ENCODE measurements around the gene PSMB5. TPM values are rescaled to one million over a fixed set of nuclear protein-coding genes. Genes with fewer than 3 reads are reported as not detected.

PSMB5 gene
- total and polyA plus RNA-seq, 2 of the 13 experiments (the other 11 are each of a cell fraction or from before 2014, with no cell fraction given): 705 to 871 TPM

DNA sequence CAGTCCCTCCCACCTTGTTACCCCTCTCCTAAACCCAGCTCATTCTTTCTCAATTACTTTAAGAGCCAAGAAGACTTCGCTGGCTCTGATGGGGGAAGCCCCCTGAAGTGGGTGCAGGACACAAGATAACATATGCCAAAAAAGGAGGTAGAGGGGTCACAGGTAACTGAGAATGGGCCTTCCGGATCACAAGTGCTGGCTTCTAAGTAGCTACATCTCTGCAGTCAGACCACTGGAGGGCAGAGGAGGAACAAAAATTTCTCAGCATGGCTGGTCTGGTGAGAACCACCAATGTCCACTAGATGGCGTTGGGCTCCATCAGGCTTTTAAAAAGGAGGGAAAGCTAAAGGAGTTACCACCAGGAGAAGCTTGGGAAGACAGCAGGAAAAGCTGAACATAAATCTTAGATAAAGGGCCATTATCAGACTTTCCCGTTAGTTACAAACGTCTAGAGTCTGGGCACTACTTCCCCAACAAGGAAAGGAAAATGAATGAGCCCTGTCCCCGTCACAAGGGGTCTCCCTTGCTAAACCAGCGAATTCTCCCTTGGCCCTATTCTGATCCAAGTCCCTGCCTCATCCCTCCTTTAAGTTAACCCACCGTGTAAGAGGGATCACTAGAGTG, 34.2 kb upstream of the PSMB5 start (continued):
- TF ChIP-seq EEA1 (CRISPR knock-in tag; IDR thresholded peaks at IDR 0.05; ENCODE audit: borderline replicate concordance) (no peak), SRSF4 (IDR thresholded peaks at IDR 0.05; ENCODE audit: low read depth, low read length, poor library complexity, severe bottlenecking) (no peak), ZNF235 (CRISPR knock-in tag; IDR thresholded peaks at IDR 0.05; ENCODE audit: borderline replicate concordance) (no peak), DPF2 (CRISPR knock-in tag; IDR thresholded peaks at IDR 0.05; ENCODE audit: borderline replicate concordance, low read depth) (no peak), HOXA7 (CRISPR knock-in tag; IDR thresholded peaks at IDR 0.05) (no peak), ZFP1 (CRISPR knock-in tag; IDR thresholded peaks at IDR 0.05) (peak; percentile 61; the same call in 1 of the 2 replicates), KMT2B (CRISPR knock-in tag; IDR thresholded peaks at IDR 0.05) (0 out of 2 replicates have a peak, but pooled peaks have one; percentile 34), ZNF546 (CRISPR knock-in tag; conservative IDR thresholded peaks at IDR 0.05) (no peak), MIER2 (CRISPR knock-in tag; IDR thresholded peaks at IDR 0.05) (0 out of 2 replicates have a peak, but pooled peaks have one; percentile 57), ZBTB7A (CRISPR knock-in tag; IDR thresholded peaks at IDR 0.05) (no peak), ZNF782 (CRISPR knock-in tag; IDR thresholded peaks at IDR 0.05; ENCODE audit: borderline replicate concordance) (no peak), KDM3A (CRISPR knock-in tag; IDR thresholded peaks at IDR 0.05; ENCODE audit: low read depth) (peak; percentile 89; the same call in 1 of the 2 replicates), SMC3 (IDR thresholded peaks at IDR 0.05; ENCODE audit: low read length) (peak; percentile 99), GTF3A (CRISPR knock-in tag; conservative IDR thresholded peaks at IDR 0.05) (no peak), HDAC1 (CRISPR knock-in tag; IDR thresholded peaks at IDR 0.05) (no peak), ATF5 (CRISPR knock-in tag; IDR thresholded peaks at IDR 0.05; ENCODE audit: low read depth) (no peak; the same call in 1 of the 2 replicates), ZNF207 (IDR thresholded peaks at IDR 0.05; ENCODE audit: borderline replicate concordance) (no peak), CENPX (CRISPR knock-in tag; IDR thresholded peaks at IDR 0.05) (no peak)
- TF ChIP-seq, protein P1, sequence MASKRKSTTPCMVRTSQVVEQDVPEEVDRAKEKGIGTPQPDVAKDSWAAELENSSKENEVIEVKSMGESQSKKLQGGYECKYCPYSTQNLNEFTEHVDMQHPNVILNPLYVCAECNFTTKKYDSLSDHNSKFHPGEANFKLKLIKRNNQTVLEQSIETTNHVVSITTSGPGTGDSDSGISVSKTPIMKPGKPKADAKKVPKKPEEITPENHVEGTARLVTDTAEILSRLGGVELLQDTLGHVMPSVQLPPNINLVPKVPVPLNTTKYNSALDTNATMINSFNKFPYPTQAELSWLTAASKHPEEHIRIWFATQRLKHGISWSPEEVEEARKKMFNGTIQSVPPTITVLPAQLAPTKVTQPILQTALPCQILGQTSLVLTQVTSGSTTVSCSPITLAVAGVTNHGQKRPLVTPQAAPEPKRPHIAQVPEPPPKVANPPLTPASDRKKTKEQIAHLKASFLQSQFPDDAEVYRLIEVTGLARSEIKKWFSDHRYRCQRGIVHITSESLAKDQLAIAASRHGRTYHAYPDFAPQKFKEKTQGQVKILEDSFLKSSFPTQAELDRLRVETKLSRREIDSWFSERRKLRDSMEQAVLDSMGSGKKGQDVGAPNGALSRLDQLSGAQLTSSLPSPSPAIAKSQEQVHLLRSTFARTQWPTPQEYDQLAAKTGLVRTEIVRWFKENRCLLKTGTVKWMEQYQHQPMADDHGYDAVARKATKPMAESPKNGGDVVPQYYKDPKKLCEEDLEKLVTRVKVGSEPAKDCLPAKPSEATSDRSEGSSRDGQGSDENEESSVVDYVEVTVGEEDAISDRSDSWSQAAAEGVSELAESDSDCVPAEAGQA (IDR thresholded peaks at IDR 0.05; ENCODE audit: low read depth): 0 out of 2 replicates have a peak, but pooled peaks have one; percentile 32
- TF ChIP-seq, protein P1 (CRISPR knock-in tag; IDR thresholded peaks at IDR 0.05; ENCODE audit: borderline replicate concordance): no peak; the same call in 1 of the 2 replicates
- TF ChIP-seq, protein P2, sequence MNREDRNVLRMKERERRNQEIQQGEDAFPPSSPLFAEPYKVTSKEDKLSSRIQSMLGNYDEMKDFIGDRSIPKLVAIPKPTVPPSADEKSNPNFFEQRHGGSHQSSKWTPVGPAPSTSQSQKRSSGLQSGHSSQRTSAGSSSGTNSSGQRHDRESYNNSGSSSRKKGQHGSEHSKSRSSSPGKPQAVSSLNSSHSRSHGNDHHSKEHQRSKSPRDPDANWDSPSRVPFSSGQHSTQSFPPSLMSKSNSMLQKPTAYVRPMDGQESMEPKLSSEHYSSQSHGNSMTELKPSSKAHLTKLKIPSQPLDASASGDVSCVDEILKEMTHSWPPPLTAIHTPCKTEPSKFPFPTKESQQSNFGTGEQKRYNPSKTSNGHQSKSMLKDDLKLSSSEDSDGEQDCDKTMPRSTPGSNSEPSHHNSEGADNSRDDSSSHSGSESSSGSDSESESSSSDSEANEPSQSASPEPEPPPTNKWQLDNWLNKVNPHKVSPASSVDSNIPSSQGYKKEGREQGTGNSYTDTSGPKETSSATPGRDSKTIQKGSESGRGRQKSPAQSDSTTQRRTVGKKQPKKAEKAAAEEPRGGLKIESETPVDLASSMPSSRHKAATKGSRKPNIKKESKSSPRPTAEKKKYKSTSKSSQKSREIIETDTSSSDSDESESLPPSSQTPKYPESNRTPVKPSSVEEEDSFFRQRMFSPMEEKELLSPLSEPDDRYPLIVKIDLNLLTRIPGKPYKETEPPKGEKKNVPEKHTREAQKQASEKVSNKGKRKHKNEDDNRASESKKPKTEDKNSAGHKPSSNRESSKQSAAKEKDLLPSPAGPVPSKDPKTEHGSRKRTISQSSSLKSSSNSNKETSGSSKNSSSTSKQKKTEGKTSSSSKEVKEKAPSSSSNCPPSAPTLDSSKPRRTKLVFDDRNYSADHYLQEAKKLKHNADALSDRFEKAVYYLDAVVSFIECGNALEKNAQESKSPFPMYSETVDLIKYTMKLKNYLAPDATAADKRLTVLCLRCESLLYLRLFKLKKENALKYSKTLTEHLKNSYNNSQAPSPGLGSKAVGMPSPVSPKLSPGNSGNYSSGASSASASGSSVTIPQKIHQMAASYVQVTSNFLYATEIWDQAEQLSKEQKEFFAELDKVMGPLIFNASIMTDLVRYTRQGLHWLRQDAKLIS (CRISPR knock-in tag; IDR thresholded peaks at IDR 0.05): no peak
